Glomerular visceral epithelial cell (primary cell): Measurements from ENCODE around the gene JPT2.

Experiments used
- DNase-seq: peaks from one replicate; pipeline ENCODE4 v3.0.0-alpha.2; 2016; ENCODE audit errors: extremely low spot score

JPT2 gene

GRCh38 chr16:1651974-1652312 is 26.1 kb upstream of the JPT2 start:
- DNase-seq, result no peak

DNA sequence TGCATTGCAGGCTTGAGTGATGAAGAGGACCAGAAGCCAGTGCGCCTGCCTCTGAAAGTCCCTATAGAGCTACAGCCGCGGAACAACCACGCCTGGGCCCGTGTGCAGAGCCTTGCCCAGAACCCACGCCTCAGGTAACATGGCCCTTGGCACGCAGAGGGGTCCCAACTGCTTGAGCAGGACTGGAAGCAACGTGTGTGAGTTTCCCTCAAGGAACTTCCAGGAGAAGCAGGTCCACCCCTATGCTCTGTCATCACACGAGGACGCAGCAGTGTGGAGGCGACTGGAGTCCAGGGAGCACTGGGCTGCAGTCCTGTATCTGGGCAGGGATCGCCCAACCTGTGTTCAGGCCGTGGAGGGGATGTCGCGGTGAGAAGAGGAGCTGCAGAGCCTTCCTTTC is 25.1 kb upstream of the JPT2 start:
- DNase-seq, result no peak

GRCh38 chr16:1654505-1655268 is 23.4 kb upstream of the JPT2 start:
- no peak for DNase-seq

DNA sequence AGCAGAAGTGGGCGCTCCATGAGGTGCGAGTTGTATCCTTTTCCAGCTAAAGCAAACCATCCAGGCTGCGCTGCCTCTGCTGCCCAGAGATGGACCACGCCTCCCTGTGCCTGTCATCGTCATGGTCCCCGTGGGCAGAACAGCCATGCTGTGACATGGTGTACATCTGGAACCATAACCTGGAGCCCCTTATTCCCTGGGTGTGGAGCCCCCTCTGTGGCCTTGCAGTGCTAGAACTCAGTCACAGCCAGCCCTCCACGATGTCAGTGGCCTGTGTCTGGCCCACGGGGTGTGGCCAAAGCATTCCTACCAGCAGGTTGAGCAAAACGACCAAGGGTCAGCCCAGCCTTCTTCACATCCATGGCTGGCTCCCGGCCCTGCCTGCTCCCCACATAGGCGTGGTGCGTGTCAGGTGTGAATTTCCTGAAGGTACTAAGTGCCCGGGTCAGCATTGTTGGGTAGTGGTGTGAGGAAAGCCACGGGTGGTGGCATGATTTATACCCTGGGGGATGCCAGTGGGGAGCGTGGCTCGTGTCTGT is 22.7 kb upstream of the JPT2 start:
- no peak for DNase-seq

- DNase-seq, result no peak
Observed at GRCh38 chr16:1655909-1656807, 21.9 kb upstream of the JPT2 start.

GRCh38 chr16:1656808-1657617 is 21.1 kb upstream of the JPT2 start:
- no peak for DNase-seq

GRCh38 chr16:1657841-1658240 is 20.2 kb upstream of the JPT2 start:
- no peak for DNase-seq

- no peak for DNase-seq
Observed at GRCh38 chr16:1659031-1659430, 19.0 kb upstream of the JPT2 start.

DNA sequence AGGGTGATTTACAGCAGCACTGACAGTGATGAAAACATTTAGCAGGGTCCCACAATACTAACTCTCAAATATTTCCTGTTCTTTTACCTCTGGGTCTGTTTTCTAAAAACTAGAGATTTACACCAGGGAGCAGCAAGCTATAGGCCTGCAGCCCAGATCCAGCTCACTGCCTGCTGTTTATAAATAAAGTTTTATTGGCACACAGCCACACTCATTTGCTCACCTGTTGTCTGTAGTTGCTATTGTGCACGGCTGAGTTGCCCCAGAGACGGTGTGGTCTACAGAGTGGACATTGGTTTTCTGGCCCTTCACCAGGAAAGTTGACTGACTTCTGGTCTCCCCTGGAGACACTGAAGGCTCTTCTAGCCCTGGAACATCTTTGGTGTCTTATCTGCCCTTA is 16.3 kb upstream of the JPT2 start:
- no peak for DNase-seq

- no peak for DNase-seq
Observed at GRCh38 chr16:1662543-1662942, 15.5 kb upstream of the JPT2 start.

DNA sequence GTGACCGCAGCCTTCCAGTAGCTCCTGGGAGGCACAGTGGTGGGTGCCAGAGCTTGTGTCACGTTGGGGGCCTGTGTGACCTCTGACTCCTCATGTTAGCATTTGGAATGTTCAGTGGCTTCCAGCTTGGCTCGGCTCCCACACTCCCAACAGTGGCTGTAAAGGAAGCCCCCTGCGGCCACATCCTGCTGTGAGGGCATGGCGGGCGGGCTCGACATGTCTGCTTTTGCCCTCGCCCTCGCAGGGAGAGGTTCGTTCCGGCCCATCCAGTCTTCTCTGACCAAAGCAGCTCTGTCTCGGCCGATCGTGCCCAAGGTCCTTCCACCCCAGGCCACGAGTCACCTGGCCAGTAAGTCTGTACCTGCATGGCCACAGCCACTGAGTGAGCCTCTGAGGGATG is 12.2 kb upstream of the JPT2 start:
- DNase-seq, result no peak

- no peak for DNase-seq
Observed at GRCh38 chr16:1666316-1666715, 11.8 kb upstream of the JPT2 start.

GRCh38 chr16:1667271-1667670 is 10.8 kb upstream of the JPT2 start:
- DNase-seq, result no peak

- no peak for DNase-seq
Observed at GRCh38 chr16:1667916-1668315, 10.2 kb upstream of the JPT2 start.

- no peak for DNase-seq
Observed at GRCh38 chr16:1668612-1669319, 9.3 kb upstream of the JPT2 start.

DNA sequence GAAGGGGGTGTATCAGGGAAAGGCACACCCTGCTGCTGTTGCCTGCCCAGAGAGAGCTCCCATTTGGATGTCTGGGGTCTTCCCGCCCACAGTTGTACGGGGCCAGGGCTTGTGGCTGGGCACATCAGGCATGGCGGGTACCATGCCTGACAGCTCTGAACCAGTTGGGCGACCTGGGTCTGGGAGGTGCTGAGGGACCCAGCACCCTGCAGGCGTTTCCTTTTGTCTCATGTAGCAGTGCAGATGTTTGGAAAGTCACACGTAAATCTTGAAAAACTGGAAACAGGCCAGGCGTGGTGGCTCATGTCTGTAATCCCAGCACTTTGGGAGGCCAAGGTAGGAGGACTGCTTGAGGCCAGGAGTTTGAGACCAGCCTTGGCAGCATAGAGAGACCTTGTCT is 8.4 kb upstream of the JPT2 start:
- no peak for DNase-seq

DNA sequence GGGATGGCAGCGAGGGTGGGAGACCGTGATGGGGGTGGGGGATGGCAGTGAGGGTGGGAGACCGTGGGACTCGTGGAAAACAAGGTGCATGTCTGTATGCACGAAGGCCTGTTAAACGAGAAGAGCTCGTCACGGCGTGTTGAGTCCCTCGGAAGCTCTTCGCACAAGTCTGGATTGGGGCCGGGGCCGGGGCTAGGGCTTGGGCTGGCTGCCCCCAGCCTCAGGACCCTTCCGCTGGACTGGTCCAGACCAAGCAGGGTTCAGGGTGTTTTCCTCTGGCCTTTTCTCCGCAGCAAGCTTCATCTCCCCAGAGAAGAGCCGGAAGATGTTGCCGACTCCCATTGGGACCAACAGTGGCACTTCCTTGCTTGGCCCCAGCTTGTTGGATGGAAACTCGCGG is 7.7 kb upstream of the JPT2 start:
- DNase-seq, result no peak

DNA sequence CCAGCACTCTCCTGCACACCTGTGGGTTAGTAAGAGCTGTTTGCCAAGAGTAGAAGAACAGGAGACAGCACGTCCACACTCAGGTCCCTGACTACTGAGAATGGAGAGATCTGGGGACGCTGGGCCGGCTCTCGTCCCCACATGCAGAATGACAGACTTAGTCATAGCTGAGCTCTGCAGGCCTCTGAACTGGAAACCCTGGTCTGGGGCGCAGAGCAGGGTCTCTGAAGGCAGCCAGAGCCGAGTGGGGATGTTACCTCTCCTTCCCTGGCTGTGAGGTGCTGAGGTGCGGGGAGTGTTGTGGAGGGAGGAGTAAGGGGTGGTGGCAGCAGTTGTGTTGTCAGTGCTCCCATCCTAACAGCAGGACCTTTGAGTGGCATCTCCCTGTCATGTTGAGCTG is 7.2 kb upstream of the JPT2 start:
- no peak for DNase-seq

DNA sequence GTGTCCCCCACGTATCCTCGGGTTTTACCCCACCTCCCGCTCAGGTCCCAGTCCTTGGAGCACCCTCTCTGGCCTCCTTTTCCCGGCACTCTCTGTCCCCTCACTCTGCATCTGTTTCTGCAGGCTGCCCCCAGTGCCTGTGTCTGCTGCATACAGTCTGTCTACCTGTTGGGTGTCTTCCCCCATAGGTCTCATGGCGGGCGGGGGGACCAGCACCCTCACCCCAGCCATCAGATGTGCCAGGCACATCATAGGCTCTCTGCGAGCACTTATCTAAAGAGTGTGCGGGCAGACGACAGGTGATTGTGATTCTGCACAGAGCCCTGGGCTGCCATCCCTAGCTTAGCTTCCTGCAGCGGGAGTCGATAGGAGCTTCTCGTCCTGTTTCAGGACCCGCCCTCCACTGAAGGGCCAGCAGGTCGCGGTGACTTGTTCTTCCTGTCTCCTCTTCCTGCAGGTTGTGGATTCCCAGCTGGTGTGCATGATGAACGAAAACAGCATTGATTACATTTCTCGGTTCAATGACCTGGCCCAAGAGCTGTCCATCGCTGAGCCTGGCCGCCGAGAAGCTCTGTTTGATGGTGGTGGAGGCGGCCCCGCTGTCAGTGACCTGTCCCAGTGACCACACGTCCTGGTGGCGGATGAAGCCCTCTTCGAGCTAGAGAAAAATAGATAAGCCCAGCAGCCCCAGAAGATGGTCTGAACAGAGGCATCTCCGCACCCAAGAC is 4.5 kb upstream of the JPT2 start:
- no peak for DNase-seq

- DNase-seq, result no peak
Observed at GRCh38 chr16:1674306-1674705, 3.8 kb upstream of the JPT2 start.
